Stimulated activated CD4-positive, alpha-beta T cell treated with anti-CD3 and anti-CD28 coated beads, Interleukin-15, amount 100 ng/mL, for 24 hours (primary cell): Measurements from ENCODE around the gene GRIK1.

Source experiments
- DNase-seq: peaks from one replicate; pipeline ENCODE4 v3.0.0-alpha.2; 2020

GRIK1 gene

DNA sequence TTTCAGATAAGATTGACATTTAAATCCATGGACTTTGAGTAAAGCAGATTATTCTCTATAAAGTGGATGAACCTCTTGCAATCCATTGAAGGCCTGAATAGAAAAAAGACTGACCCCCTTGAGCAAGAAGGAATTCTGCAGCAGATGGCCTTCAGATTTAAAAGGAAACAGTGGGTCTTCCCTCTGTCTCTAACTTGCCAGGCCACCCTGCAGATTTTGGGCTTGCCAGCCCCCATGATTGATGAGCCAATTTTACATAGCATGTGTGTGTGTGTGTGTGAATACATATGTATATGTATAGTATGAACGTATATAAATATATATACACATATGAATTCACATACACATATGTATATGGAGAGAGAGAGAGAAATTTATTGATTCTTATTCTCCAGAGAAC, 113.4 kb downstream of the GRIK1 start:
- no peak for DNase-seq

GRCh38 chr21:29825936-29826335, 113.9 kb downstream of the GRIK1 start:
- no peak for DNase-seq

GRCh38 chr21:29825345-29825744, 114.5 kb downstream of the GRIK1 start:
- DNase-seq = no peak

GRCh38 chr21:29822064-29822463, 117.7 kb downstream of the GRIK1 start:
- no peak for DNase-seq

DNA sequence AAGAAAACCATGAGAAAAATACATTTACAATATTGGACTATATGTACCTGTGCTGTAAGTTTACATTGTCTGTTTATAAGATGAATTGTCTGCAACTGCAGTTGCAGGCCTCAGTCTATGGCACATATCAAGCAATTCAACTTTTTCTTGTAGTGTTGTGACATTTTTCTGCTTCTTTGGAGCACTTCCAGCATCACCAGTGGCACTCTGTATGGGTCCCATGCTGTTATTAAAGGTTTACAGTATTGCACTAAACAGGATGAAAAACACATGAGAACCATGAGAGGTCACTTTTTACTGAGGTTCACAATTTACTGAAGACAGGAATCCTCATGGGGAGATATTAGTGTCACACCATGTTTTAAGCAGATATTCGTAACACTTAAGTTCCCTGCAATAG, 118.6 kb downstream of the GRIK1 start:
- no peak for DNase-seq

- no peak for DNase-seq
Observed at GRCh38 chr21:29819675-29820326, 120.0 kb downstream of the GRIK1 start.

DNA sequence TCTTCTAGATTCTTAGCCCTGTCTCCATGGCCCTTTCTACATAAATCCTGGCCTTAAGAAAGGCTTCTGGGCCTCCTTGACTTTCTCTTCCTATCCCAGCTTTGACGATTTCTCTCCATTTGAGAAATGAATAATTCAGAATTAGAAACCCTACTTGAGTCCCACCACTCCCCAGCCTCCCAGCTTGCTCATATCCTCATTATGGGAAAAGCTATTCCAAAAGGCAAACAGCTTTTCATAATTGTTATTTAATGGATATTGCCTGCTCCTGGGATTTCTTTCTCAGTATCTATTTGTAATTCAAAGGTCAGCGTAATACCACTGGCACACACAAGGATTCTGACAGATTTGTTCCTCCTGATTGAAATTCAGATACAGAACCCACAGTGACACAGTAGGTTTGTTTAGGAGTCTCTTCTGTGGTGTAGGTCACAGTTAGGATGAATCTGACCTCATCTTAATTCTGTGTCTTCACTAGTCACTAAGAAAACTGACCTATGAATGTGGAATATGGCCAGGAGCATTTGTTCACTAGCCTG, 121.3 kb downstream of the GRIK1 start:
- no peak for DNase-seq

GRCh38 chr21:29817450-29817849, 122.3 kb downstream of the GRIK1 start:
- no peak for DNase-seq

DNA sequence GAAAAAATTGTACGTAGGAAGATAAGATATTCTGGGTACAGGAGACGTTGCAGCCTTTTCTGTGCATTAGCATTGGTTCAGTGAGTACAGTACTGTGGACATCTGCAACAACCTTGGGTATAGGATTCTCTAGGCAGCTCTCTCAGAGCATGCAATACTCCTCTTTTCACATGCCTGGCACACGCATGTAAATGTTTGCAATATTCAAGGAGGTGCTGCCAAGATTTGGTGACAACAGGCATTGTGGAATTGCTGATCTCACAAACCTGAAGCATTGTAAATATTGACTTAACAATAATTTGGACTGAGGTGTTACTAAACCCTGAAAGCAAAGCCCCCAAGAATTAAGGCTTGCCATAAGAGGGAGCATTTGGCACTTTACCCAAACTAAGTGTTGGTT, 126.8 kb downstream of the GRIK1 start:
- DNase-seq = no peak

- DNase-seq = no peak
Observed at GRCh38 chr21:29810871-29811270, 128.9 kb downstream of the GRIK1 start.

DNA sequence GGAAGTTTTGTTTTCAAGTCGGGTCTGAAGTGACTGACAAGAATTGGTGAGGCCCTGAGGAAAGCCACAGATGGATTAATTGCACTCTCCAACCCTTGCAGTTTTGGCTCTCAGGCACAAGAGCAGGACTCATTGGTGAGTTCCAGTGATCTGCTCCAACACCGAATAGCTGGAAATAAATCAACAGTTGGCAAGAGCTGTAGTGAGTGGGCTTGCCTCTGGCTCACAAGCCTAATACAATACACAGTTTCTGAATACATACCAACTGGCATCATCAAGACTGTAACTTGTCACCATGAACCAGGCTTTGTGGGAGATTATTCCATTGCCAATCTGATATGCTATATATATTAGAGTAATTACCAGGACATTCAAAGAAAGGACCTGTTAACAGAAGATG, 131.6 kb downstream of the GRIK1 start:
- no peak for DNase-seq

- no peak for DNase-seq
Observed at GRCh38 chr21:29805105-29805504, 134.7 kb downstream of the GRIK1 start.

- DNase-seq = no peak
Observed at GRCh38 chr21:29803191-29803590, 136.6 kb downstream of the GRIK1 start.

DNA sequence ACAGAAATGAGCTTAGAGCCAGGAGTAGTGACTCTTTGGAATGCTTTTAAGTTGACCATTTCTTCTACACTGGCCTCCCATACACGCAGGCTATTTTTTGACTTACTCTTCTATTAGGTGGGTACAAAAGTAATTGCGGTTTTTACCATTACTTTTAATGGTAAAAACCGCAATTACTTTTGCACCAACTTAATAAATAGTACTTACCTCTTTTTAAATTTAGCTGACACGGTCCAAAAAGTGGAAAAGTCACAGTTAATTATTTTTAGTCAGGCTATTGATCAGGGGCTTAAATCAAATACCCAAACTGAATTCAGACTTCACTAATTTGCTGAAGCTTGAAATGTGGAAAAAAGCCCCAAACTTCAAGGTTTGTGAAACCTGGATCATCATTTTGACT, 138.7 kb downstream of the GRIK1 start:
- DNase-seq = no peak

DNA sequence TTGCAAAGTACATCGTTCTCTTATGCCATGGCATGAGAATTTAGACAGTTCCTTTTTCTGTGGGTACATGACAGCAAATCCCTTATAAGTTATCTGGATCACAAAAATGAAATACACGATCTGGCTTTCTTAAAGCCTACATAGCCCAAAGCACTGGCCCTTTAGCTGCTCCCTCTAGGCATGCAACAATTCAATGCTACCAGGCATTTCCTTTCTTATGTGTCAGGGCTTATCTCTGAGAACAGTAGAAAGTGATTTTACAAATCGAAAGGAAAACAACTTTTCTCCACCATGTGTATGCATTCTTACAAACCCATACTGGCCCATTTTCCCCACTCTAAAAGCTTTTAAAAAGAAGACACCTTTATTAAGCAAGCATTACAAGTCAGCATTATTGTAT, 139.7 kb downstream of the GRIK1 start:
- no peak for DNase-seq

DNA sequence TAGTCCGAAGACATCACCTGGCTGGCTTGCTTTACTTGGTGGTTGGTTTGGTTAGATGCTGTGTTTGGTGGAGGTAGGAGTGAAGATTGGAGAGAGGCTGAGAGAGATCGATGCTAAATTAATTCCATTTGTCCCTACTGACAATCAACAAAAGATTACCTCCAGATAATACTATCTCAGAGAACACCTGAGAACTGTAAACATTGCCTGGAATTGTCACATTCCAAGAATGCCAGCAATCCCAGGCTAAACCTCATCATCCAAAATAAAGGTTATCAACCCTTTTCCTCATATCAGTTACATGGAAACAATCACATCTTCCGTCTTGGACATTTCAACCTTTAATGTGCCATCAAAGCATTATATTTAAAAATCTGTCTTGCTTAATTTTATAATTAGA, 141.0 kb downstream of the GRIK1 start:
- no peak for DNase-seq

DNA sequence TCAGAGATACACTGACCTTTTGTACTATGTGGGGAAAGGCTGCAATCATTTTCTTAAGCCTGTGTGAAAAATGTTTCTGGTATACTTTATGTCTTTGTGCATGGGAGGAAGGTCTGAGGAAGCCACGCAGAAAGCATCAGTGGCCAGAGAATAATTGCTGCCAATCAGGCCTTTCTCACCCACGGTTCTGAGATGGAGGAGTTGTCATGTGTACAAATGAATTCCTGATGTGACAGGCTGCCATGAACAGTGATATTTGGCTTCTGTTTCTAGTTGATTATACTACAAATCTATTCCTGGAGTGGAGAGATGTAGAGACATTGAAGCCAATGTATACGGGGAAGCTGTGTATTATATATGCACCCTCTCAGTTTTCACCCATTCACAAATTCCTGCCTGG, 142.6 kb downstream of the GRIK1 start:
- no peak for DNase-seq

- no peak for DNase-seq
Observed at GRCh38 chr21:29793712-29794111, 146.1 kb downstream of the GRIK1 start.

GRCh38 chr21:29789393-29789792, 150.4 kb downstream of the GRIK1 start:
- no peak for DNase-seq

- no peak for DNase-seq
Observed at GRCh38 chr21:29788752-29789151, 151.0 kb downstream of the GRIK1 start.

- DNase-seq = no peak
Observed at GRCh38 chr21:29787361-29787909, 152.4 kb downstream of the GRIK1 start.

- no peak for DNase-seq
Observed at GRCh38 chr21:29786496-29787360, 153.1 kb downstream of the GRIK1 start.

- no peak for DNase-seq
Observed at GRCh38 chr21:29777160-29777559, 162.6 kb downstream of the GRIK1 start.

DNA sequence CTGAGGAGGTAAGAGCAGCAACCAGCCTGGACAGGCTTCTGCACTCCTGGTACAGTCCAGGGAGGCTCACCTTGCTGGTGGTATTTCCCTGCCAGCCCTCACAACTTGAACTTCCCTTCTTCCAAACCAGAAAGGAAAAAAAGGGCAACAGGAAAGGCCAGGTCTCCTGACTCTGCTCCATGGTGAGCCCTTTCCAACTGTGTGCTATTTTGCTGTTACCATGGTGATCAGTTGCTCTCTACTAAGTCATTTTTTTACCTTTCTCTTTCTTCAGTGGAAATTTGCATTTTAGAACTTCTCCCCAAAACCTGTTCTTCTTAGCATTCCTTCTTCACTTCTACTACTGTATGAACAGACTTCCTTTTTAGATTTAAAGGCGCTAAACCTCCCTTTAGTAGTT, 164.3 kb downstream of the GRIK1 start:
- DNase-seq = no peak
